SK-N-SH (cell line): ENCODE data around the gene POT1.

Source experiments
- RFX5 ChIP-seq: IDR thresholded peaks from 2 replicates; pipeline ENCODE4 v1.6.1; 2012; ENCODE audit warnings: mild to moderate bottlenecking, improper control_type of control experiment, low read length
- TF ChIP-seq, protein P1 (sequence below): IDR thresholded peaks from 2 replicates; pipeline ENCODE4; 2012
- TF ChIP-seq, protein P2 (sequence below): fragments of 200-600 bp; sonication (generic); IDR thresholded peaks from 2 replicates; pipeline ENCODE4 v1.6.1; 2017; ENCODE audit warnings: antibody characterized with exemption, mild to moderate bottlenecking, moderate library complexity
- TF ChIP-seq, protein P3 (sequence below): IDR thresholded peaks from 2 replicates; pipeline ENCODE4 v1.6.1; 2012; ENCODE audit warnings: mild to moderate bottlenecking, low read depth, low read length, moderate library complexity

DNA sequence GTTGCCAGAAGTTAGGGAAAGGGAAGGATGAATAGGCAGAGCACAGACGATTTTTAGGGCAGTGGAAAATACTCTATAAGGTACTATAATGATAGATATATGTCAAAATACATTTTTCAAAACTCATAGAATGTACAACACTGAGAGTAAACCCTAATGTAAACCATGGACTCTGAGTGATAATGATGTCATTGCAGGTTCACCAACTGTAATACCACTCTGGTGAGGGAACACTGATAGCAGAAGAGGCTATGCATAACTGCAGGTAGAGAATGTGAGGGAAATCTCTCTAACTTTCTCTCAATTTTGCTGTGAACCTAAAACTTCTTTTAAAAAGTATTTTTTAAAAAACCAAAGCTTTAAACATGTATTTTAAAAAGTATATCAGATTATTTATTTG, 22.1 kb downstream of the POT1 start:
- TF ChIP-seq, protein P1, sequence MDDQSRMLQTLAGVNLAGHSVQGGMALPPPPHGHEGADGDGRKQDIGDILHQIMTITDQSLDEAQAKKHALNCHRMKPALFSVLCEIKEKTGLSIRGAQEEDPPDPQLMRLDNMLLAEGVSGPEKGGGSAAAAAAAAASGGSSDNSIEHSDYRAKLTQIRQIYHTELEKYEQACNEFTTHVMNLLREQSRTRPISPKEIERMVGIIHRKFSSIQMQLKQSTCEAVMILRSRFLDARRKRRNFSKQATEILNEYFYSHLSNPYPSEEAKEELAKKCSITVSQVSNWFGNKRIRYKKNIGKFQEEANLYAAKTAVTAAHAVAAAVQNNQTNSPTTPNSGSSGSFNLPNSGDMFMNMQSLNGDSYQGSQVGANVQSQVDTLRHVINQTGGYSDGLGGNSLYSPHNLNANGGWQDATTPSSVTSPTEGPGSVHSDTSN, result no peak
- TF ChIP-seq, protein P2, sequence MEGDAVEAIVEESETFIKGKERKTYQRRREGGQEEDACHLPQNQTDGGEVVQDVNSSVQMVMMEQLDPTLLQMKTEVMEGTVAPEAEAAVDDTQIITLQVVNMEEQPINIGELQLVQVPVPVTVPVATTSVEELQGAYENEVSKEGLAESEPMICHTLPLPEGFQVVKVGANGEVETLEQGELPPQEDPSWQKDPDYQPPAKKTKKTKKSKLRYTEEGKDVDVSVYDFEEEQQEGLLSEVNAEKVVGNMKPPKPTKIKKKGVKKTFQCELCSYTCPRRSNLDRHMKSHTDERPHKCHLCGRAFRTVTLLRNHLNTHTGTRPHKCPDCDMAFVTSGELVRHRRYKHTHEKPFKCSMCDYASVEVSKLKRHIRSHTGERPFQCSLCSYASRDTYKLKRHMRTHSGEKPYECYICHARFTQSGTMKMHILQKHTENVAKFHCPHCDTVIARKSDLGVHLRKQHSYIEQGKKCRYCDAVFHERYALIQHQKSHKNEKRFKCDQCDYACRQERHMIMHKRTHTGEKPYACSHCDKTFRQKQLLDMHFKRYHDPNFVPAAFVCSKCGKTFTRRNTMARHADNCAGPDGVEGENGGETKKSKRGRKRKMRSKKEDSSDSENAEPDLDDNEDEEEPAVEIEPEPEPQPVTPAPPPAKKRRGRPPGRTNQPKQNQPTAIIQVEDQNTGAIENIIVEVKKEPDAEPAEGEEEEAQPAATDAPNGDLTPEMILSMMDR, result no peak
- TF ChIP-seq, protein P3, sequence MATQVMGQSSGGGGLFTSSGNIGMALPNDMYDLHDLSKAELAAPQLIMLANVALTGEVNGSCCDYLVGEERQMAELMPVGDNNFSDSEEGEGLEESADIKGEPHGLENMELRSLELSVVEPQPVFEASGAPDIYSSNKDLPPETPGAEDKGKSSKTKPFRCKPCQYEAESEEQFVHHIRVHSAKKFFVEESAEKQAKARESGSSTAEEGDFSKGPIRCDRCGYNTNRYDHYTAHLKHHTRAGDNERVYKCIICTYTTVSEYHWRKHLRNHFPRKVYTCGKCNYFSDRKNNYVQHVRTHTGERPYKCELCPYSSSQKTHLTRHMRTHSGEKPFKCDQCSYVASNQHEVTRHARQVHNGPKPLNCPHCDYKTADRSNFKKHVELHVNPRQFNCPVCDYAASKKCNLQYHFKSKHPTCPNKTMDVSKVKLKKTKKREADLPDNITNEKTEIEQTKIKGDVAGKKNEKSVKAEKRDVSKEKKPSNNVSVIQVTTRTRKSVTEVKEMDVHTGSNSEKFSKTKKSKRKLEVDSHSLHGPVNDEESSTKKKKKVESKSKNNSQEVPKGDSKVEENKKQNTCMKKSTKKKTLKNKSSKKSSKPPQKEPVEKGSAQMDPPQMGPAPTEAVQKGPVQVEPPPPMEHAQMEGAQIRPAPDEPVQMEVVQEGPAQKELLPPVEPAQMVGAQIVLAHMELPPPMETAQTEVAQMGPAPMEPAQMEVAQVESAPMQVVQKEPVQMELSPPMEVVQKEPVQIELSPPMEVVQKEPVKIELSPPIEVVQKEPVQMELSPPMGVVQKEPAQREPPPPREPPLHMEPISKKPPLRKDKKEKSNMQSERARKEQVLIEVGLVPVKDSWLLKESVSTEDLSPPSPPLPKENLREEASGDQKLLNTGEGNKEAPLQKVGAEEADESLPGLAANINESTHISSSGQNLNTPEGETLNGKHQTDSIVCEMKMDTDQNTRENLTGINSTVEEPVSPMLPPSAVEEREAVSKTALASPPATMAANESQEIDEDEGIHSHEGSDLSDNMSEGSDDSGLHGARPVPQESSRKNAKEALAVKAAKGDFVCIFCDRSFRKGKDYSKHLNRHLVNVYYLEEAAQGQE, result no peak
- no peak for TF ChIP-seq RFX5
